Uterus (tissue), 2 donors: ENCODE measurements around the gene VPS18.

Experiments
- POLR2A ChIP-seq, 2 donors: fragments of 450-650 bp; IDR thresholded peaks; one replicate each; pipeline ENCODE4 v1.6.1; 2016; ENCODE audit warnings: antibody characterized with exemption in 2 of 2, mild to moderate bottlenecking in 1 of 2, moderate library complexity in 1 of 2
- TF ChIP-seq, protein P1 (sequence below), 4 experiments: fragments of 200-600 bp in 2 of 4; fragments of 450-650 bp in 2 of 4; sonication (generic) in 2 of 4; IDR thresholded peaks; one replicate each; pipeline ENCODE4 v1.5.1; 2016 to 2019; ENCODE audit warnings: antibody characterized with exemption in 4 of 4, mild to moderate bottlenecking in 2 of 4, moderate library complexity in 1 of 4

- TF ChIP-seq, protein P1, sequence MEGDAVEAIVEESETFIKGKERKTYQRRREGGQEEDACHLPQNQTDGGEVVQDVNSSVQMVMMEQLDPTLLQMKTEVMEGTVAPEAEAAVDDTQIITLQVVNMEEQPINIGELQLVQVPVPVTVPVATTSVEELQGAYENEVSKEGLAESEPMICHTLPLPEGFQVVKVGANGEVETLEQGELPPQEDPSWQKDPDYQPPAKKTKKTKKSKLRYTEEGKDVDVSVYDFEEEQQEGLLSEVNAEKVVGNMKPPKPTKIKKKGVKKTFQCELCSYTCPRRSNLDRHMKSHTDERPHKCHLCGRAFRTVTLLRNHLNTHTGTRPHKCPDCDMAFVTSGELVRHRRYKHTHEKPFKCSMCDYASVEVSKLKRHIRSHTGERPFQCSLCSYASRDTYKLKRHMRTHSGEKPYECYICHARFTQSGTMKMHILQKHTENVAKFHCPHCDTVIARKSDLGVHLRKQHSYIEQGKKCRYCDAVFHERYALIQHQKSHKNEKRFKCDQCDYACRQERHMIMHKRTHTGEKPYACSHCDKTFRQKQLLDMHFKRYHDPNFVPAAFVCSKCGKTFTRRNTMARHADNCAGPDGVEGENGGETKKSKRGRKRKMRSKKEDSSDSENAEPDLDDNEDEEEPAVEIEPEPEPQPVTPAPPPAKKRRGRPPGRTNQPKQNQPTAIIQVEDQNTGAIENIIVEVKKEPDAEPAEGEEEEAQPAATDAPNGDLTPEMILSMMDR (IDR thresholded peaks at IDR 0.05), result no peak
- no peak for TF ChIP-seq POLR2A (IDR thresholded peaks at IDR 0.05)
Measured at GRCh38 chr15:40942337-40942854, 48.1 kb downstream of the VPS18 start.
